Measurements from ENCODE around the gene PAX5. TPM values are rescaled to one million over a fixed set of nuclear protein-coding genes. Genes with fewer than 3 reads are reported as not detected.
A peak's percentile ranks its signal among the peaks of the same experiment; 100 is the strongest.

Gene PAX5
- total and polyA plus RNA-seq, 4 experiments from 2014 or later = 0.32 TPM; not detected in 3

- POLR2A ChIA-PET (ENCODE audit: partially characterized antibody) = no interaction called here
- H3K36me3 ChIP-seq (ENCODE audit: insufficient read depth, low read length) = no peaks in the 10 kb centered on the region
- Mint-ChIP-seq H3K9me3 (peaks cover 0 to 4% (median 3%) of the 10 kb centered on the region in 8 donors), H3K27ac (no peak overlapping the region), H3K36me3 (no peaks in the 10 kb centered on the region), H3K4me3 (peak overlapping the region in 1 of 8 donors; percentile 56), H3K27me3 (peaks cover 8 to 9% of the 10 kb centered on the region in 2 donors), H3K4me1 (no peaks in the 10 kb centered on the region)
- no peaks in the 10 kb centered on the region for H3K4me1 ChIP-seq (ENCODE audit: insufficient read depth, low read length)
- H3K4me3 ChIP-seq (ENCODE audit: low read length in 2 of 2) = no peak overlapping the region
- CTCF ChIA-PET (ENCODE audit: partially characterized antibody) = no interaction called here
- no peaks in the 10 kb centered on the region for H3K9me3 ChIP-seq (ENCODE audit: control insufficient read depth in 1 of 2, low read length in 2 of 2)
- no peak for DNase-seq
- H3K27ac ChIP-seq (ENCODE audit: low read depth, low read length) = no peak overlapping the region
- H3K27me3 ChIP-seq (ENCODE audit: insufficient read depth, low read length) = no peaks in the 10 kb centered on the region
- intact Hi-C loops (cut with micrococcal nuclease) = no loop called here
Measured at GRCh38 chr9:36936498-36936831, 97.6 kb downstream of the PAX5 start.

- no peak for DNase-seq
- POLR2A ChIA-PET (ENCODE audit: partially characterized antibody) = no interaction called here
- CTCF ChIA-PET (ENCODE audit: partially characterized antibody) = no interaction called here
- Histone ChIP-seq H3K9me3 (ENCODE audit: control insufficient read depth in 1 of 2, low read length in 2 of 2) (no peaks in the 10 kb centered on the region), H3K36me3 (ENCODE audit: insufficient read depth, low read length) (no peaks in the 10 kb centered on the region), H3K27me3 (ENCODE audit: insufficient read depth, low read length) (no peaks in the 10 kb centered on the region), H3K4me1 (ENCODE audit: insufficient read depth, low read length) (no peaks in the 10 kb centered on the region), H3K4me3 (ENCODE audit: low read length in 2 of 2) (no peak overlapping the region), H3K27ac (ENCODE audit: low read depth, low read length) (no peak overlapping the region)
- Mint-ChIP-seq H3K9me3 (peaks cover 0 to 4% (median 3%) of the 10 kb centered on the region in 8 donors), H3K27ac (peak overlapping the region in 1 of 7 donors; percentile 7), H3K4me3 (no peak overlapping the region), H3K36me3 (no peaks in the 10 kb centered on the region), H3K27me3 (peaks cover 5 to 9% of the 10 kb centered on the region in 2 donors), H3K4me1 (no peaks in the 10 kb centered on the region)
- intact Hi-C loops (cut with micrococcal nuclease) = no loop called here
Measured at GRCh38 chr9:36935768-36936497, 98.1 kb downstream of the PAX5 start.

- ChIA-PET CTCF (ENCODE audit: partially characterized antibody) (no interaction called here), POLR2A (ENCODE audit: partially characterized antibody) (no interaction called here)
- H3K36me3 Mint-ChIP-seq = no peaks in the 10 kb centered on the region
- Histone ChIP-seq H3K36me3 (ENCODE audit: insufficient read depth, low read length) (no peaks in the 10 kb centered on the region), H3K27me3 (ENCODE audit: insufficient read depth, low read length) (no peaks in the 10 kb centered on the region), H3K9me3 (ENCODE audit: control insufficient read depth in 1 of 2, low read length in 2 of 2) (no peaks in the 10 kb centered on the region), H3K4me1 (ENCODE audit: insufficient read depth, low read length) (no peaks in the 10 kb centered on the region), H3K4me3 (ENCODE audit: low read length in 2 of 2) (no peak overlapping the region), H3K27ac (ENCODE audit: low read depth, low read length) (no peak overlapping the region)
- H3K27me3 Mint-ChIP-seq = peaks cover 5 to 7% of the 10 kb centered on the region in 2 donors
- intact Hi-C loops (cut with micrococcal nuclease) = no loop called here
- no peaks in the 10 kb centered on the region for H3K4me1 Mint-ChIP-seq
- DNase-seq = no peak
- peaks cover 0 to 4% (median 3%) of the 10 kb centered on the region in 8 donors for H3K9me3 Mint-ChIP-seq
- peak overlapping the region in 1 of 7 donors; percentile 7 for H3K27ac Mint-ChIP-seq
- no peak overlapping the region for H3K4me3 Mint-ChIP-seq
Measured at GRCh38 chr9:36935332-36935731, 98.7 kb downstream of the PAX5 start.

GRCh38 chr9:36934478-36935065, 99.5 kb downstream of the PAX5 start:
- no peaks in the 10 kb centered on the region for H3K36me3 ChIP-seq (ENCODE audit: insufficient read depth, low read length)
- intact Hi-C loops (cut with micrococcal nuclease) = no loop called here

GRCh38 chr9:36933676-36934215, 100.3 kb downstream of the PAX5 start:
- H3K27ac Mint-ChIP-seq = no peak overlapping the region
- Histone ChIP-seq H3K9me3 (ENCODE audit: control insufficient read depth in 1 of 2, low read length in 2 of 2) (no peaks in the 10 kb centered on the region), H3K36me3 (ENCODE audit: insufficient read depth, low read length) (no peaks in the 10 kb centered on the region), H3K27ac (ENCODE audit: low read depth, low read length) (no peak overlapping the region), H3K4me3 (ENCODE audit: low read length in 2 of 2) (no peak overlapping the region), H3K27me3 (ENCODE audit: insufficient read depth, low read length) (no peaks in the 10 kb centered on the region), H3K4me1 (ENCODE audit: insufficient read depth, low read length) (no peaks in the 10 kb centered on the region)
- ChIA-PET CTCF (ENCODE audit: partially characterized antibody) (no interaction called here), POLR2A (ENCODE audit: partially characterized antibody) (no interaction called here)
- peaks cover 0 to 3% (median 0%) of the 10 kb centered on the region in 4 donors for H3K4me1 Mint-ChIP-seq
- DNase-seq = no peak
- intact Hi-C loops (cut with micrococcal nuclease) = no loop called here
- peaks cover 0 to 4% (median 3%) of the 10 kb centered on the region in 8 donors for H3K9me3 Mint-ChIP-seq
- no peaks in the 10 kb centered on the region for H3K36me3 Mint-ChIP-seq
- H3K4me3 Mint-ChIP-seq = no peak overlapping the region
- peaks cover 3 to 4% of the 10 kb centered on the region in 2 donors for H3K27me3 Mint-ChIP-seq

More at GRCh38 chr9:36934478-36935065, 99.5 kb downstream of the PAX5 start:
- H3K9me3 Mint-ChIP-seq = peaks cover 0 to 4% (median 3%) of the 10 kb centered on the region in 8 donors
- ChIA-PET POLR2A (ENCODE audit: partially characterized antibody) (no interaction called here), CTCF (ENCODE audit: partially characterized antibody) (no interaction called here)
- peaks cover 4 to 7% of the 10 kb centered on the region in 2 donors for H3K27me3 Mint-ChIP-seq
- Histone ChIP-seq H3K9me3 (ENCODE audit: control insufficient read depth in 1 of 2, low read length in 2 of 2) (no peaks in the 10 kb centered on the region), H3K27ac (ENCODE audit: low read depth, low read length) (no peak overlapping the region), H3K27me3 (ENCODE audit: insufficient read depth, low read length) (no peaks in the 10 kb centered on the region), H3K4me3 (ENCODE audit: low read length in 2 of 2) (no peak overlapping the region), H3K4me1 (ENCODE audit: insufficient read depth, low read length) (no peaks in the 10 kb centered on the region)
- no peak overlapping the region for H3K27ac Mint-ChIP-seq
- DNase-seq = no peak
- no peak overlapping the region for H3K4me3 Mint-ChIP-seq
- H3K4me1 Mint-ChIP-seq = no peaks in the 10 kb centered on the region
- no peaks in the 10 kb centered on the region for H3K36me3 Mint-ChIP-seq

GRCh38 chr9:36932198-36932597, 101.9 kb downstream of the PAX5 start:
- Histone ChIP-seq H3K9me3 (ENCODE audit: control insufficient read depth in 1 of 2, low read length in 2 of 2) (no peaks in the 10 kb centered on the region), H3K4me1 (ENCODE audit: insufficient read depth, low read length) (no peaks in the 10 kb centered on the region), H3K4me3 (ENCODE audit: low read length in 2 of 2) (no peak overlapping the region), H3K27me3 (ENCODE audit: insufficient read depth, low read length) (no peaks in the 10 kb centered on the region), H3K36me3 (ENCODE audit: insufficient read depth, low read length) (no peaks in the 10 kb centered on the region), H3K27ac (ENCODE audit: low read depth, low read length) (no peak overlapping the region)
- Mint-ChIP-seq H3K27me3 (peaks cover 1 to 11% of the 10 kb centered on the region in 2 donors), H3K9me3 (peaks cover 0 to 5% (median 3%) of the 10 kb centered on the region in 8 donors), H3K36me3 (no peaks in the 10 kb centered on the region), H3K4me3 (no peak overlapping the region), H3K27ac (peak overlapping the region in 1 of 7 donors; percentile 76), H3K4me1 (peaks cover 0 to 3% (median 0%) of the 10 kb centered on the region in 4 donors)
- POLR2A ChIA-PET (ENCODE audit: partially characterized antibody) = no interaction called here
- CTCF ChIA-PET (ENCODE audit: partially characterized antibody) = no interaction called here
- DNase-seq = no peak
- intact Hi-C loops (cut with micrococcal nuclease) = no loop called here

GRCh38 chr9:36930941-36931340, 103.1 kb downstream of the PAX5 start:
- Histone ChIP-seq H3K27ac (ENCODE audit: low read depth, low read length) (no peak overlapping the region), H3K36me3 (ENCODE audit: insufficient read depth, low read length) (no peaks in the 10 kb centered on the region), H3K4me1 (ENCODE audit: insufficient read depth, low read length) (no peaks in the 10 kb centered on the region), H3K4me3 (ENCODE audit: low read length in 2 of 2) (no peak overlapping the region), H3K9me3 (ENCODE audit: control insufficient read depth in 1 of 2, low read length in 2 of 2) (no peaks in the 10 kb centered on the region), H3K27me3 (ENCODE audit: insufficient read depth, low read length) (no peaks in the 10 kb centered on the region)
- ChIA-PET POLR2A (ENCODE audit: partially characterized antibody) (no interaction called here), CTCF (ENCODE audit: partially characterized antibody) (no interaction called here)
- intact Hi-C loops (cut with micrococcal nuclease) = no loop called here
- Mint-ChIP-seq H3K36me3 (no peaks in the 10 kb centered on the region), H3K9me3 (peaks cover 0 to 5% (median 3%) of the 10 kb centered on the region in 8 donors), H3K4me3 (no peak overlapping the region), H3K27me3 (peaks cover 1 to 11% of the 10 kb centered on the region in 2 donors), H3K4me1 (peaks cover 0 to 3% (median 0%) of the 10 kb centered on the region in 4 donors), H3K27ac (no peak overlapping the region)
- no peak for DNase-seq
